ENCODE measurements around the gene DPP6. TPM values are rescaled to one million over a fixed set of nuclear protein-coding genes. Genes with fewer than 3 reads are reported as not detected.

Gene DPP6
- total RNA-seq, 1 experiment from 2014 or later: not detected

GRCh38 chr7:154781369-154782303, 729.4 kb downstream of the DPP6 start:
- no peaks in the 10 kb centered on the region for H3K27me3 ChIP-seq (replicated peaks)
- no peaks in the 10 kb centered on the region for H3K36me3 ChIP-seq
- H3K4me3 ChIP-seq: no peak overlapping the region
- no peak for DNase-seq (ENCODE audit: low read depth in 1 of 2, low spot score in 2 of 2)
- peaks cover 3% of the 10 kb centered on the region; the same call in 1 of the 2 replicates for H3K9me3 ChIP-seq (replicated peaks)
- H3K4me1 ChIP-seq (replicated peaks): no peaks in the 10 kb centered on the region
- no peak overlapping the region for H3K27ac ChIP-seq

- Histone ChIP-seq H3K36me3 (no peaks in the 10 kb centered on the region), H3K9me3 (replicated peaks) (peaks cover 3% of the 10 kb centered on the region; the same call in 1 of the 2 replicates), H3K4me3 (no peak overlapping the region), H3K4me1 (replicated peaks) (no peaks in the 10 kb centered on the region), H3K27ac (no peak overlapping the region), H3K27me3 (replicated peaks) (no peaks in the 10 kb centered on the region)
- no peak for DNase-seq (ENCODE audit: low read depth in 1 of 2, low spot score in 2 of 2)
Measured at GRCh38 chr7:154783281-154783909, 731.2 kb downstream of the DPP6 start.

- Histone ChIP-seq H3K27ac (no peak overlapping the region), H3K36me3 (no peaks in the 10 kb centered on the region), H3K4me1 (replicated peaks) (no peaks in the 10 kb centered on the region), H3K27me3 (replicated peaks) (no peaks in the 10 kb centered on the region), H3K4me3 (no peak overlapping the region), H3K9me3 (replicated peaks) (peaks cover 8% of the 10 kb centered on the region; the same call in 1 of the 2 replicates)
- no peak for DNase-seq (ENCODE audit: low read depth in 1 of 2, low spot score in 2 of 2)
Measured at GRCh38 chr7:154785898-154786297, 733.7 kb downstream of the DPP6 start.

- no peak for DNase-seq (ENCODE audit: low read depth in 1 of 2, low spot score in 2 of 2)
- Histone ChIP-seq H3K4me3 (no peak overlapping the region), H3K4me1 (replicated peaks) (no peaks in the 10 kb centered on the region), H3K27me3 (replicated peaks) (no peaks in the 10 kb centered on the region), H3K27ac (no peak overlapping the region), H3K9me3 (replicated peaks) (peaks cover 5% of the 10 kb centered on the region; the same call in 1 of the 2 replicates), H3K36me3 (no peaks in the 10 kb centered on the region)
Measured at GRCh38 chr7:154789404-154789803, 737.2 kb downstream of the DPP6 start.

- Histone ChIP-seq H3K9me3 (replicated peaks) (peaks cover 10% of the 10 kb centered on the region; the same call in 1 of the 2 replicates), H3K36me3 (no peaks in the 10 kb centered on the region), H3K27me3 (replicated peaks) (no peaks in the 10 kb centered on the region), H3K4me3 (no peak overlapping the region), H3K27ac (no peak overlapping the region), H3K4me1 (replicated peaks) (no peaks in the 10 kb centered on the region)
- no peak for DNase-seq (ENCODE audit: low read depth in 1 of 2, low spot score in 2 of 2)
Measured at GRCh38 chr7:154791611-154792010, 739.4 kb downstream of the DPP6 start.

- no peak overlapping the region for H3K4me3 ChIP-seq
- peaks cover 10% of the 10 kb centered on the region; the same call in 1 of the 2 replicates for H3K9me3 ChIP-seq (replicated peaks)
- no peaks in the 10 kb centered on the region for H3K4me1 ChIP-seq (replicated peaks)
- H3K27ac ChIP-seq: no peak overlapping the region
- DNase-seq (ENCODE audit: low read depth in 1 of 2, low spot score in 2 of 2): no peak
- no peaks in the 10 kb centered on the region for H3K27me3 ChIP-seq (replicated peaks)
- H3K36me3 ChIP-seq: no peaks in the 10 kb centered on the region
Measured at GRCh38 chr7:154792436-154793055, 740.3 kb downstream of the DPP6 start.

- Histone ChIP-seq H3K9me3 (replicated peaks) (peaks cover 7% of the 10 kb centered on the region; the same call in 1 of the 2 replicates), H3K36me3 (no peaks in the 10 kb centered on the region), H3K4me3 (no peak overlapping the region), H3K27me3 (replicated peaks) (no peaks in the 10 kb centered on the region), H3K27ac (no peak overlapping the region), H3K4me1 (replicated peaks) (no peaks in the 10 kb centered on the region)
- DNase-seq (ENCODE audit: low read depth in 1 of 2, low spot score in 2 of 2): no peak
Measured at GRCh38 chr7:154794147-154794780, 742.1 kb downstream of the DPP6 start.

GRCh38 chr7:154795014-154795413, 742.8 kb downstream of the DPP6 start:
- Histone ChIP-seq H3K4me1 (replicated peaks) (no peaks in the 10 kb centered on the region), H3K9me3 (replicated peaks) (0 out of 2 replicates have a peak, but pooled peaks cover 5% of the 10 kb centered on the region), H3K27me3 (replicated peaks) (no peaks in the 10 kb centered on the region), H3K27ac (no peak overlapping the region), H3K4me3 (no peak overlapping the region), H3K36me3 (no peaks in the 10 kb centered on the region)
- no peak for DNase-seq (ENCODE audit: low read depth in 1 of 2, low spot score in 2 of 2)

- Histone ChIP-seq H3K9me3 (replicated peaks) (0 out of 2 replicates have a peak, but pooled peaks cover 5% of the 10 kb centered on the region), H3K36me3 (no peaks in the 10 kb centered on the region), H3K27ac (no peak overlapping the region), H3K4me3 (no peak overlapping the region), H3K4me1 (replicated peaks) (no peaks in the 10 kb centered on the region), H3K27me3 (replicated peaks) (no peaks in the 10 kb centered on the region)
- no peak for DNase-seq (ENCODE audit: low read depth in 1 of 2, low spot score in 2 of 2)
Measured at GRCh38 chr7:154795437-154795836, 743.2 kb downstream of the DPP6 start.

GRCh38 chr7:154804449-154804848, 752.3 kb downstream of the DPP6 start:
- no peak overlapping the region for H3K4me3 ChIP-seq
- no peaks in the 10 kb centered on the region for H3K27me3 ChIP-seq (replicated peaks)
- H3K27ac ChIP-seq: no peak overlapping the region
- H3K4me1 ChIP-seq (replicated peaks): no peaks in the 10 kb centered on the region
- no peaks in the 10 kb centered on the region for H3K9me3 ChIP-seq (replicated peaks)
- no peaks in the 10 kb centered on the region for H3K36me3 ChIP-seq
- no peak for DNase-seq (ENCODE audit: low read depth in 1 of 2, low spot score in 2 of 2)

- Histone ChIP-seq H3K4me3 (no peak overlapping the region), H3K36me3 (no peaks in the 10 kb centered on the region), H3K4me1 (replicated peaks) (no peaks in the 10 kb centered on the region), H3K9me3 (replicated peaks) (peaks cover 6% of the 10 kb centered on the region), H3K27ac (no peak overlapping the region), H3K27me3 (replicated peaks) (no peaks in the 10 kb centered on the region)
- no peak for DNase-seq (ENCODE audit: low read depth in 1 of 2, low spot score in 2 of 2)
Measured at GRCh38 chr7:154812027-154812426, 759.8 kb downstream of the DPP6 start.

GRCh38 chr7:154817224-154817896, 765.2 kb downstream of the DPP6 start:
- no peaks in the 10 kb centered on the region for H3K27me3 ChIP-seq (replicated peaks)
- H3K36me3 ChIP-seq: no peaks in the 10 kb centered on the region
- no peak overlapping the region for H3K27ac ChIP-seq
- no peak overlapping the region for H3K4me3 ChIP-seq
- H3K9me3 ChIP-seq (replicated peaks): no peaks in the 10 kb centered on the region; the same call in 1 of the 2 replicates
- DNase-seq (ENCODE audit: low read depth in 1 of 2, low spot score in 2 of 2): no peak
- no peaks in the 10 kb centered on the region for H3K4me1 ChIP-seq (replicated peaks)

- Histone ChIP-seq H3K4me1 (replicated peaks) (no peaks in the 10 kb centered on the region), H3K4me3 (no peak overlapping the region), H3K27ac (no peak overlapping the region), H3K36me3 (no peaks in the 10 kb centered on the region), H3K27me3 (replicated peaks) (no peaks in the 10 kb centered on the region), H3K9me3 (replicated peaks) (no peaks in the 10 kb centered on the region)
- no peak for DNase-seq (ENCODE audit: low read depth in 1 of 2, low spot score in 2 of 2)
Measured at GRCh38 chr7:154827007-154827406, 774.8 kb downstream of the DPP6 start.

Data from SJSA1 (cell line).